Progenitor cell of endocrine pancreas (in vitro differentiated cells): ENCODE results near the gene PUSL1. TPM values are rescaled to one million over a fixed set of nuclear protein-coding genes. Genes with fewer than 3 reads are reported as not detected.

ENCODE experiments used
- DNase-seq: peaks from one replicate; pipeline ENCODE4 v3.0.0; 2021; ENCODE audit warnings: low spot score; ENCODE audit not compliant: unreplicated experiment
- H3K27ac Mint-ChIP-seq: 2 replicates; pipeline ENCODE4 v1.8.0; 2021; ENCODE audit warnings: mild to moderate bottlenecking, moderate library complexity, mixed read lengths
- H3K27me3 Mint-ChIP-seq: 2 replicates; pipeline ENCODE4 v1.8.0; 2021; ENCODE audit warnings: mixed read lengths
- H3K36me3 Mint-ChIP-seq: 2 replicates; pipeline ENCODE4 v1.8.0; 2022; ENCODE audit warnings: mixed read lengths; ENCODE audit not compliant: insufficient read depth
- H3K4me1 Mint-ChIP-seq: 2 replicates; pipeline ENCODE4 v1.8.0; 2021; ENCODE audit warnings: low read depth, mixed read lengths
- H3K4me3 Mint-ChIP-seq: 2 replicates; pipeline ENCODE4 v1.8.0; 2021; ENCODE audit warnings: low read depth, mild to moderate bottlenecking, moderate library complexity, mixed read lengths
- H3K9me3 Mint-ChIP-seq: 2 replicates; pipeline ENCODE4 v1.8.0; 2021; ENCODE audit warnings: low read depth, mixed read lengths
- CTCF ChIP-seq: fragments of 200-600 bp; sonication (generic); IDR thresholded peaks from one replicate; pipeline ENCODE4 v1.5.0; 2021; ENCODE audit warnings: antibody characterized with exemption, mild to moderate bottlenecking; ENCODE audit not compliant: unreplicated experiment
- total RNA-seq: library from RNA; stranded (reverse); gene quantifications from 2 replicates; pipeline ENCODE4 v1.2.1, GENCODE V29; 2021

The PUSL1 gene
- total RNA-seq, 1 donor from 2014 or later, result 13.8 TPM

DNA sequence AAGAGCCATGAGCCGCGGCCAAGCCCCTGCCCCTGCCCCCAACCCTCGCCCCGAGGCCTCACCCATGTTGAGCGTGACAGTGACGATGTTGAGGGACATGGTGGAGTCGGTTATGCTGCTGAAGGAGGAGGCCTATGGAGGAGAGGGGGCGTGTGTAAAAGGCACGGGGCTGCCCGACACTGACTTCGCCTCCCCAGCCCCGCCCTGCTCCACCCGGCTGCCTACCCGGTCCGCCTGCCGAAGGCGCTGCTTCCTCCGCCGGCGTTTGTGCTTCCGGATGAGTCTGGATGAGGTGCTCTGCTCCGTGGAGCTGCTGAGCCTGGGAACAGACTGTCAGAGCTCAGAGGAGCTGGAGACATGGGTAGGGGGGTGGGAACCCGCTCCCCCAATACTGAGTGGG lies 31.8 kb downstream of the PUSL1 start:
- Mint-ChIP-seq H3K36me3 (peaks cover 9% of the 10 kb centered on the region), H3K4me3 (no peak overlapping the region)

DNA sequence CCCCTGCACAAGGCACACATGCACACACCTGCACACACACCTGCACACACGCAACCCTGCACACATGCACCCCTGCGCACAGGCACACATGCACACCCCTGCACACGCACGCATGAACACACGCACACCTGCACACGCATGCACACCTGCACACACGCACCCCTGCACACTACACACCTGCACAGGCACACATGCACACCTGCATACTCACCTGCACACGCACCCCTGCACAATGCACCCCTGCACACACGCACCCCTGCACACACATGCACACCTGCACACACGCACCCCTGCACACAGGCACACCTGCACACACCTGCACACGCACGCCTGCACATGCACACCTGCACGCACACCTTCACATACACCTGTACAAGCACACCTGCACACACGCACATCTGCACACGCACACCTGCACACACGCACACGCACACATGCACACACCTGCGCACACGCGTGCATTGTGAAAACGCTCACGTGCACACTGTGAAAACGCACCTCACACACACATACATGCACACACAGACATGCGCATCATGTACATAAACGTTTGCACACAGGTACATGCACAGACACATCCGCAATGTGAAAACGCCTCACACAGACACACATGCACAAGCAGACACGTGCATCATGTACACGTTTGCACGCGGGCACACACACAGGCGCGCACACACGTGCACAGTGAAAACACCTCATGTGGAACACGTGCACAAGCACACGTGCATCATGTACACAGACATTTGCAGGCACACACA lies 32.6 kb downstream of the PUSL1 start:
- no peak overlapping the region for H3K4me3 Mint-ChIP-seq
- H3K27ac Mint-ChIP-seq, result no peak overlapping the region
- no peaks in the 10 kb centered on the region for H3K9me3 Mint-ChIP-seq
- DNase-seq, result no peak
- no peaks in the 10 kb centered on the region for H3K27me3 Mint-ChIP-seq
- H3K36me3 Mint-ChIP-seq, result peaks cover 9% of the 10 kb centered on the region
- no peaks in the 10 kb centered on the region for H3K4me1 Mint-ChIP-seq
- TF ChIP-seq CTCF, result no peak

More for the DNA sequence above, 31.8 kb downstream of the PUSL1 start:
- H3K27me3 Mint-ChIP-seq, result no peaks in the 10 kb centered on the region
- no peaks in the 10 kb centered on the region for H3K9me3 Mint-ChIP-seq
- no peak overlapping the region for H3K27ac Mint-ChIP-seq
- no peak for DNase-seq
- no peaks in the 10 kb centered on the region for H3K4me1 Mint-ChIP-seq
- no peak for TF ChIP-seq CTCF

GRCh38 chr1:1341549-1342021 lies 33.2 kb downstream of the PUSL1 start:
- Mint-ChIP-seq H3K27me3 (no peaks in the 10 kb centered on the region), H3K4me1 (no peaks in the 10 kb centered on the region), H3K27ac (no peak overlapping the region), H3K36me3 (peaks cover 9% of the 10 kb centered on the region), H3K9me3 (no peaks in the 10 kb centered on the region), H3K4me3 (no peak overlapping the region)
- TF ChIP-seq CTCF, result no peak
- no peak for DNase-seq

- Mint-ChIP-seq H3K36me3 (peaks cover 9% of the 10 kb centered on the region), H3K4me1 (peaks cover under 1% of the 10 kb centered on the region), H3K27ac (no peak overlapping the region), H3K9me3 (no peaks in the 10 kb centered on the region), H3K27me3 (no peaks in the 10 kb centered on the region), H3K4me3 (no peak overlapping the region)
- DNase-seq, result no peak
- TF ChIP-seq CTCF, result no peak
Observed at GRCh38 chr1:1342061-1342562, 33.7 kb downstream of the PUSL1 start.

DNA sequence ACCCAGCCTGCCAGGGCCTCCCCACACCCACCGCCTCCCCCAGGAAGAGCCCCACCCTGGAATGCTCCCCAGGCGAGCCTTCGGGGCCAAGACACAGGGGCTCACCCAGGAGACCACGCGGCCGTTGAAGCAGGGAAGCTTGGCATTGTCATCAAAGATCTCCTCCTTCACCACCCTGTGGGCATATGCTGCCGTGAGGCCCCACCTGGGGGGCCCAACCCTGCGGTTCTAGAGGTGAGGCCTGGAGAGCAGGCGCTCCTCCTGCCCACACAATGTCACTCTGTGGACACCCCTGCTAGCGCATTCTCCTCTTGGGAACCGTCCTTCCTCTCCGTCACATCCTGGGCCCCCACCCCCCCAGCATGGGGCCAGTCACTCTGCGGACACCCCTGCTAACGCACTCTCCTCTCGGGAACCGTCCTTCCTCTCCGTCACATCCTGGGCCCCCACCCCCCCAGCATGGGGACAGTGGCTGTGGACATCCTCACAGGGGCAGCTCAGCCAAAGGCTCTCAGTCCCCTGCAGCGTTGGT lies 34.3 kb downstream of the PUSL1 start:
- peaks cover 9% of the 10 kb centered on the region for H3K36me3 Mint-ChIP-seq
- peaks cover 5% of the 10 kb centered on the region for H3K4me1 Mint-ChIP-seq
- DNase-seq, result no peak
- H3K27me3 Mint-ChIP-seq, result no peaks in the 10 kb centered on the region
- no peaks in the 10 kb centered on the region for H3K9me3 Mint-ChIP-seq
- TF ChIP-seq CTCF, result no peak
- no peak overlapping the region for H3K4me3 Mint-ChIP-seq
- no peak overlapping the region for H3K27ac Mint-ChIP-seq
